GM12872 (cell line): ENCODE measurements around the gene RNF38.

Experiments used
- TF ChIP-seq, protein P1 (sequence below): IDR thresholded peaks from 3 replicates; pipeline ENCODE4 v1.5.1; 2011; ENCODE audit warnings: low read depth, mild to moderate bottlenecking, low read length, moderate library complexity; ENCODE audit not compliant: insufficient read depth

Gene RNF38

GRCh38 chr9:36364577-36364976 is 35.5 kb downstream of the RNF38 start:
- TF ChIP-seq, protein P1, sequence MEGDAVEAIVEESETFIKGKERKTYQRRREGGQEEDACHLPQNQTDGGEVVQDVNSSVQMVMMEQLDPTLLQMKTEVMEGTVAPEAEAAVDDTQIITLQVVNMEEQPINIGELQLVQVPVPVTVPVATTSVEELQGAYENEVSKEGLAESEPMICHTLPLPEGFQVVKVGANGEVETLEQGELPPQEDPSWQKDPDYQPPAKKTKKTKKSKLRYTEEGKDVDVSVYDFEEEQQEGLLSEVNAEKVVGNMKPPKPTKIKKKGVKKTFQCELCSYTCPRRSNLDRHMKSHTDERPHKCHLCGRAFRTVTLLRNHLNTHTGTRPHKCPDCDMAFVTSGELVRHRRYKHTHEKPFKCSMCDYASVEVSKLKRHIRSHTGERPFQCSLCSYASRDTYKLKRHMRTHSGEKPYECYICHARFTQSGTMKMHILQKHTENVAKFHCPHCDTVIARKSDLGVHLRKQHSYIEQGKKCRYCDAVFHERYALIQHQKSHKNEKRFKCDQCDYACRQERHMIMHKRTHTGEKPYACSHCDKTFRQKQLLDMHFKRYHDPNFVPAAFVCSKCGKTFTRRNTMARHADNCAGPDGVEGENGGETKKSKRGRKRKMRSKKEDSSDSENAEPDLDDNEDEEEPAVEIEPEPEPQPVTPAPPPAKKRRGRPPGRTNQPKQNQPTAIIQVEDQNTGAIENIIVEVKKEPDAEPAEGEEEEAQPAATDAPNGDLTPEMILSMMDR = no peak

DNA sequence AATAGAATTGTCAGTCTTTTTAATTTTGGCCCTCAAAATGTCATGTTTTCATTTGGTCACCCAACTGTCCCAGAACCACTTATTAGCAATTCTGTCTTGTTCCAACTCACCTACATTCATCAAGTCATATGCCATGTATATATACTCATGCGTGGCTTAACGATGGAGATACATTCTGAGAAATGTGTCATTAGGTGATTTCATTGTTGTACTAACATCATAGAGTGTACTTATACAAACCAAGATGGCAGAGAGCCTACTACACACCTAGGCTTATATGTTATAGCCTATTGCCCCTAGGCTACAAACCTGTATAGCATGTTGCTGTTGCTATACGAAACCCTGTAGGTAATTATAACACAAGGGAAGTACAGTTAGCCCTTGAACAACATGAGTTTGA is 36.6 kb downstream of the RNF38 start:
- TF ChIP-seq, protein P1 = no peak

GRCh38 chr9:36358486-36358885 is 41.6 kb downstream of the RNF38 start:
- TF ChIP-seq, protein P1 = no peak

DNA sequence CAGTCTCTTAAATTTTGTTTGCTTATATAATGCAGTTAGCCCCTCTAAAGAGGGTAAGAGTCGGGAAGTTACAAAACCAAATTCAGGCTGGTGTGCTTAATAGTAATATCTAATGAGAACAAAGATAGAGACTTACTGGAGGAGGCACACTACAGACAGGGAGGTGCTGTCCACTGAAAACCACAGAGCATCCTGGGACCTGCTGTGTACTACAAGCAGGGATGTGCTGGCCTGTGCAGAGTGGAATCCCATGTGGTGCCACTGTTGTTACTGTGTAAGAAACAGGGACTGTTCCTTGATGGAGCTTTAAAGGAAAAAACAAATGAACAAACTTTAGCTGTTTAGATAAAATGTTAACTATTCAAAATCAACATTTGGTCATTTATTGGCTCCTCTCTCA is 42.4 kb downstream of the RNF38 start:
- TF ChIP-seq, protein P1 = no peak

GRCh38 chr9:36346569-36346968 is 53.5 kb downstream of the RNF38 start:
- TF ChIP-seq, protein P1 = no peak

GRCh38 chr9:36345103-36345846 is 54.8 kb downstream of the RNF38 start:
- TF ChIP-seq, protein P1 = no peak

- TF ChIP-seq, protein P1 = no peak
Measured at GRCh38 chr9:36341936-36342577, 58.0 kb downstream of the RNF38 start.
